NCI-H2029 treated with DMSO at 0.1 percent for 48 hours (cell line): ENCODE measurements around the gene ERBB3.

Source experiments
- DNase-seq: peaks from one replicate; lab custom pipeline; 2025; lab: John Stamatoyannopoulos, UW

Gene ERBB3

GRCh38 chr12:56080556-56081138 is 682 bp downstream of the ERBB3 start:
- no peak for DNase-seq

GRCh38 chr12:56081393-56082347 is 1.7 kb downstream of the ERBB3 start:
- no peak for DNase-seq

DNA sequence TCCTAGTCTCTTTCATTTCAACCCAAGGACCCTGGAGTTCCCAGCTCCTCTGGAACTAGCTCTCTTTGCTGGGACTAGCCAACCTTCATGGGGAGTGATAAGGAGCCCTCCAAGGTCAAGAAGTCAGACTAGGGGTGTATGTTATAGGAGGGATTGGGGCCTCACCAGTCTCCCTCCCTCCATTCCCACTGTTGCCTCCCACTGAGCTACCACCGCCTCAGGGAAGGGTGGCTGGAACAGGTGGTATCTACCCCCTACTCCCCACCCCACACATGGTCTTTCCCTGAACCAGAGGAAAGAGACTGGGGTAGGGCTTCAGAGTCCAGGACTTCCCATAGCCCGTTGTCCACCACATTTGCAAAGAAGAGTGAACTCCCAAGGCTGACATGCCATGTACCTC is 2.4 kb downstream of the ERBB3 start:
- no peak for DNase-seq

DNA sequence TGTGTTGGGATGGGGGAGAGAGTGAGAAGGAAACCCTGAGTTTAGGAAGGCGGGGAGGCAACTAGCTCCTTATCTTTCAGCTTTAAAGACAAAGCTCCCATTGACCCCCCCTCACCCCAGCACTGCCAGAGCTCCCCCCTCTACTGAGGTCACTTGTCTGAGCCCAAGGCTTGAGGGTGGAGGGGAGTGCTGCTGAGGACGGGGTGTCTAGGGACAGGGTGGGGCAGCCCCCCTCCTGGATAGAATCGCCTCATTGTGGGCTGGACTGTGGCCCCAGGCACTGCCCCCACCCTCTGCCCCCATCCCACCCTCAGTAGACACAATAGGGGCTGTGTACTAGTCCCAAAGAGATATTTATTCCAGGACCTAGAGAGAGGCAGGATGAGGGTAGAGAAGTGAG is 3.0 kb downstream of the ERBB3 start:
- no peak for DNase-seq

- no peak for DNase-seq
Measured at GRCh38 chr12:56084958-56085543, 5.1 kb downstream of the ERBB3 start.

DNA sequence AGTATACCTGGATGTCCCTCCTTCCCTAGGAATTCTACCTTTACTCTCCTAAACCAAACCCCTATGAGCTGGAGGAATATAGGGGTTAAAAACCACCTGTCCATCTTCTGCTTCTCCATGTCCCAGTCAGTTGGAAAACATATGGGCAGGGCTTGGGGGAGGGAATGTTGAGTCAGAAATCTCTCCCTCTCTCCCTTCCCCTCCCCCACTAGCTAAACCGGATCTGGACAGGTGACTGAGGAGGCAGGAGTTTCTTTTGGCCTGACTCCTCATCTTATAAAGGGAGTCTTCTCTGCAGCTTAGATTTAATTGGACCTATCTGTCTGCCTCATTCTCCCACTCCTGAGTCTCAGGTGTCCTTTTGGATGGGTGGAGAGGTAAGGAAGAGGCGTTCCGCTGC is 6.1 kb downstream of the ERBB3 start:
- DNase-seq, result no peak

DNA sequence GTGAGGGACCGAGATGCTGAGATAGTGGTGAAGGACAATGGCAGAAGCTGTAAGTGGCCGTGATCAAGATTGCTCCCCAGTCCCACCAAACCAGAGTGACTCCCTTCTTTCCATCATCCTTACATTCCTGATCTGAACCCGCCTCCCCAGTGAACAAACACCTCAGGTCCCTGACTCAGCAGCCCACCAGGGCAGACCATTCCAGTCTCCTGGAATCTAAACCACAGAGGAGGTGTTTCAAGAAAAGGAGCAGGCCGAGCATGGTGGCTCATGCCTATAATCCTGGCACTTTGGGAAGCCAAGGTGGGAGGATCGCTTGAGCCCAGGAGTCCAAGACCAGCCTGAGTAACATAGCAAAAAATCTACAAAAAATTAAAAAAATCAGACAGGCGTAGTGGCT is 6.6 kb downstream of the ERBB3 start:
- no peak for DNase-seq

GRCh38 chr12:56087220-56087619 is 7.3 kb downstream of the ERBB3 start:
- peak; percentile 42 for DNase-seq

DNA sequence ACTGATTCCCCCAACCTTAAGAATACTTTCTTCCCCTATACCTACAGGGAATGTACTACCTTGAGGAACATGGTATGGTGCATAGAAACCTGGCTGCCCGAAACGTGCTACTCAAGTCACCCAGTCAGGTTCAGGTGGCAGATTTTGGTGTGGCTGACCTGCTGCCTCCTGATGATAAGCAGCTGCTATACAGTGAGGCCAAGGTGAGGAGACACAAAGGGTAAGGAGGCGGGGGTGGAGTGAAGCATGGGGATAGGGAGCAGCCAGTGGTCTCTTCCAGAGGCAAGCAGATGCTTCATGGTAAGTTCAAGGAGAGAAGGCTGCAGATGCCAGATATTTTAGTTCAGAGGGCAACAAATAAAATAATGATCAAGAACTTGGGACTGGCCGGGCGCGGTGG is 17.8 kb downstream of the ERBB3 start:
- no peak for DNase-seq

DNA sequence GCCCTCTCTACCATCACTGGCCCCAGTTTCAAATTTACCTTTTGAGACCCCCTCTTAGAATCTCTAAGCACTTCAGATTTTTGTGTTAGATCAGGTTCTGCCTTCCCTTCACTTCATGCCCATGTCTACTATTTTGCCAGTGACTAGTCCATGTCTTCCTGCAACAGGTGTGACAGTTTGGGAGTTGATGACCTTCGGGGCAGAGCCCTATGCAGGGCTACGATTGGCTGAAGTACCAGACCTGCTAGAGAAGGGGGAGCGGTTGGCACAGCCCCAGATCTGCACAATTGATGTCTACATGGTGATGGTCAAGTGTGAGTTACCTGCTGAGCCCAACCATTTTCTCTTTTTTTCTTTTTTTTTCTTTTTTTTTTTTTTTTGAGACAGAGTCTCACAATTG is 18.6 kb downstream of the ERBB3 start:
- no peak for DNase-seq

- DNase-seq, result no peak
Measured at GRCh38 chr12:56099787-56100186, 19.8 kb downstream of the ERBB3 start.

DNA sequence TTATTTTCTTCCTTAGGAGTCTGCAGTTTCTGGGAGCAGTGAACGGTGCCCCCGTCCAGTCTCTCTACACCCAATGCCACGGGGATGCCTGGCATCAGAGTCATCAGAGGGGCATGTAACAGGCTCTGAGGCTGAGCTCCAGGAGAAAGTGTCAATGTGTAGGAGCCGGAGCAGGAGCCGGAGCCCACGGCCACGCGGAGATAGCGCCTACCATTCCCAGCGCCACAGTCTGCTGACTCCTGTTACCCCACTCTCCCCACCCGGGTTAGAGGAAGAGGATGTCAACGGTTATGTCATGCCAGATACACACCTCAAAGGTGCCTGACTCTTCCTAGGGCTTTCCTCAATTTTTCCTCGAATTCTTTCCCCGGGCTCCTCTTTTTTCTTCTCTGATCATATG is 21.1 kb downstream of the ERBB3 start:
- no peak for DNase-seq

- no peak for DNase-seq
Measured at GRCh38 chr12:56102683-56103065, 22.7 kb downstream of the ERBB3 start.

- no peak for DNase-seq
Measured at GRCh38 chr12:56103066-56103711, 23.2 kb downstream of the ERBB3 start.

GRCh38 chr12:56103823-56104108 is 23.8 kb downstream of the ERBB3 start:
- no peak for DNase-seq

DNA sequence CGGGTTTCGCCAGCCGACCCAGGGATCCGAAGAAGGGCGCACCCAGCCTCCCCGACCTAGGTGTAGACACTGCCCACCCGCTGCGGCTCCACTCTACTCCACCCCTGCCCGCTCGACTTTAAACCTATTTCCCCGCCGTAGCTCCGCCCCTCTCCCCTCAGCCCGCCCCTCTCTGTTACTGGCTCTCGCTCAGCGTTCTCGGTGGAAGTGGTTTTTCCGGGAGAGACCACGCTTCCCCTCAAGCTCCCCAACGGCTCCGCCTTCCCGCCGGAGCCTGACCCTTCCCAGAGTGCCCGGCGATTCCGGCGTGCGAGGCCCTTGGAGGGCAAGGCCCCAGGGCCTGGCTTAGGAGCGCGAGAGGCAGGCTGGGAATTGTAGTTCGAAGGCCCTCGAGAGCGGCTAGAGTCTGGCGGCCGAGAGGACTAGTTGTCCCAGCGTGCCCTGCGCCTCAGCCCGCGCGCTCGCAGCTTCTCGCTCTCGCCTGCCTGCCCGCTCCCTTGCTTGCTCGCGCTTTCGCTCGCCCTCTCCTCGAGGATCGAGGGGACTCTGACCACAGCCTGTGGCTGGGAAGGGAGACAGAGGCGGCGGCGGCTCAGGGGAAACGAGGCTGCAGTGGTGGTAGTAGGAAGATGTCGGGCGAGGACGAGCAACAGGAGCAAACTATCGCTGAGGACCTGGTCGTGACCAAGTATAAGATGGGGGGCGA is 24.3 kb downstream of the ERBB3 start, which contains the start of gene PA2G4:
Gene PA2G4 (plus strand): TSS at position 451 of the 706 bp plus-strand sequence. CDS start 179 bp downstream, at position 630.
- peak; percentile 96 for DNase-seq

DNA sequence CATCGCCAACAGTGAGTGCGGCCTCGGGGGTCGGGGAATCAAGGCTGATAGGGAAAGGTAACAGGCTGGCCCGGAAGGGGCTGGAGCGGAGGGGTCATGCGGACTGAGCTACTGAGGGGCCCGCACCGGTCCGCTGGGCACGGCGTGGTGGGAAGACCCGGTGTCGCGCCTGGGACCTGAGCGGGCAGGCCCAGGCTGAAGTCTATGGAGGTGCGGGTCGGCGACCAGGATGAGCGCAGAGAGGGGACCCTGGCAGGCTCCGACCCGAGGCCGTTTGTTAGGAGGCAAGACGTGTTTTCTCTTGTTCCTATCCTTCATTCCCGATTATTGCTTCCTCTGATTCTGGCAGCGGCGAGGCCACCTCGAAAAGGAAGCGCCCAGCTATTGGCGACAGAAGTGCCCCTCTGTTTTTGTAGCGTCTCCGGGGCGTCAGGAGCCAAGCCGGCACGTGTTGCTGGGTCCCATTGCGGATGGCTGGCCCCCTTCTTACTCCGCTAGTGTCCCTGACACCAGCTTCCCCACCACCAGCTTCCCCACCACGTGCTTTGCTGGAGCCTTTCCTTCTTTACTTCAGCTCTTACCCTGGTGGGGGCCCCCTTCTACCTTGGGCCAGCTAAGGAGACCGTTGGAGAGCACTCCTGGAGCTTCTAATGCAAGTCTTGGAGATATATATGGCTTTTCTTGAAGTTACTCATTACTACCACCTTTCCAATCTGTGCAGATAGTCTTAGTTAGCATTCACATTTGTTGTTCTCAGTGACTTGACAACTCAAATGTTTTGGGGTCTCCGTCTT is 25.0 kb downstream of the ERBB3 start:
- no peak for DNase-seq

DNA sequence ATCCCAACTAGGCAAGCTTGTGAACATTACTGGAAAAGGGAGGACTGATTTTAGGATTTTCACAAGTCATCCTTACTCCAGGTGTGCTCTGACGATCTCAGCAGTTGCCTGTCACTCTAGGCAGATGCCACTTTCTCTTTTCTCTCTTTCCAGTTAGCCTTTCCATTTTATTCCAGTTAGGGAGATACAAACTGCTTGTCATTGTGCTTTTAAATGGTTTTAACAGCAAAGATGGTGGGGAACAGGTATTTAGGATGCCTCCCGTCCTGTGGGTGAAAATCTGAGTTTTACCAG is 25.6 kb downstream of the ERBB3 start:
- no peak for DNase-seq

DNA sequence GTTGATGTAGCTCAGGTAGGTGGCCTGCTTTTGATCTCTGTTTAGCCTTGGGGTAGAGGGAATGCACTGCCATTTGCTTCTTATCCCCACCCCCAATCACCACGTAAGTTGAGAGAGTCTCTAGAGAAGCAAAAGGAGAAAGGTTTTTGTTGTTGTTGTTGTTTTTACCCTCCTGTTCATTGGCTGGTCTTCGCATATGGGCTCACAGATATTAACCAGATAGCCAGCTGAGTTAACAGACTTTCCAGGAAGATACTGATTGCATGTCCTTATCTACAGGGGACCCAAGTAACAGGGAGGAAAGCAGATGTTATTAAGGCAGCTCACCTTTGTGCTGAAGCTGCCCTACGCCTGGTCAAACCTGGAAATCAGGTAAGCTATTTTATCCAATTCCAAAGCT is 27.3 kb downstream of the ERBB3 start:
- DNase-seq, result no peak

GRCh38 chr12:56110571-56110970 is 30.6 kb downstream of the ERBB3 start:
- DNase-seq, result no peak

DNA sequence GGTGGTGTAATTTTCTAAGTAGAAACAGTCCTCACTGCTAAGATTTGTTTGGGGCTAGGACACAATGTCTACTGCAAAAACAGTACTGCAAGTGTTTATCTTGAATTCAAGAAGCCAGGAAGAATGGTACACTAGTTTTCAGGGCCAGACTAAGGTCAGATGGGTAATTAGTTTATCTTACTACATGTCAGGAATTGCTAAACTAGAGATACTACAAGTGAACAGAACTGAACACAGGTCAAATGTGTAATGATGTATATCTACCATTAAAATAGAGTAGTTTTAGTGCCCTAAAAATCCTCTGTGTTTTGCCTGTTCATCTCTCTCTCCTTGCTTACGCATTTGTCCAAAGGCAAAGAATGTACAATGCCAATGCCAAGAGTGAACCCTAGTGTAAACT is 34.1 kb downstream of the ERBB3 start:
- no peak for DNase-seq

DNA sequence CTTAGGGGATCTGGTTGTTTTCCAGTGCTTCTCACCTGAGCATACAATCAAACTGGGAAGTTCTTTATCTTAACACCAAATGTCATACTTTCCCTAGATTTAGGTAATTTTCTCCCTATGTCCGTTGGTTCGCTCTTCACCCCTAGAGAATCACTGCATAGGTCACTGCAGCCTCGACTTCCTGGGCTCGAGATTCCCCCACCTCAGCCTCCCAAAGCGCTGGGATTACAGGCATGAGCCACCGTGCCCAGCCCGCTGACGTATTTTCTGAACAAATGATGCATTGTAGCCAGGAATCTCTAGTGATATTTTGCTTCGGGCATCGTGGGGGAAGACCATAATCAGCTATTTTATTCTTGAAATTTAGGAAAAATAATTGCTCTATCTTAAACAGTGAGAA is 35.4 kb downstream of the ERBB3 start:
- no peak for DNase-seq
